Purkinje cell (primary cell): ENCODE measurements around the gene HIF3A. TPM values are rescaled to one million over a fixed set of nuclear protein-coding genes. Genes with fewer than 3 reads are reported as not detected.

Source experiments
- polyA plus RNA-seq: library from polyadenylated mRNA; unstranded; fragments of >200 nt; fragmentation: Nextera tagmentation; gene quantifications from 2 replicates; pipeline ENCODE4 v1.2.1, GENCODE V29; 2014

Gene HIF3A
- polyA plus RNA-seq = 0.09 and 0.31 TPM in 2 replicates

GRCh38 chr19:46296722-46297461, at the start of gene HIF3A:
HIF3A (plus strand) TSS chr19:46297042; CDS start chr19:46297077, 35 bp downstream.

GRCh38 chr19:46346821-46347571, 50.2 kb downstream of the HIF3A start, which contains the start of gene PPP5C:
PPP5C (plus strand) TSS chr19:46347087; CDS start chr19:46347097, 10 bp downstream.

Other genes starting within 250 kb of the HIF3A start
- gene IGFL3, start 172.4 kb upstream of the HIF3A start, polyA plus RNA-seq = not detected in 2 replicates
- not detected in 2 replicates for gene IGFL2, start 148.8 kb upstream of the HIF3A start, polyA plus RNA-seq
- not detected in 2 replicates for gene IGFL1, start 67.3 kb upstream of the HIF3A start, polyA plus RNA-seq
- 12.9 and 13.0 TPM in 2 replicates for gene PPP5C, start 50.0 kb downstream of the HIF3A start, polyA plus RNA-seq
- gene CCDC8, start 116.5 kb downstream of the HIF3A start, polyA plus RNA-seq = 0.20 TPM in 1 of 2 replicates, not detected in the other
- 13.3 and 17.1 TPM in 2 replicates for gene PNMA8C, start 131.9 kb downstream of the HIF3A start, polyA plus RNA-seq
- 60.9 and 72.2 TPM in 2 replicates for gene PNMA8A, start 174.5 kb downstream of the HIF3A start, polyA plus RNA-seq
- 4.9 and 6.1 TPM in 2 replicates for gene PNMA8B, start 198.8 kb downstream of the HIF3A start, polyA plus RNA-seq